ENCODE measurements around the gene DRP2.

Gene DRP2

GRCh38 chrX:101195442-101196173 is 24.0 kb upstream of the DRP2 start:
- no peak overlapping the region for H3K27ac ChIP-seq
- no peak for TF ChIP-seq CTCF (conservative IDR thresholded peaks at IDR 0.05)

- TF ChIP-seq CTCF (conservative IDR thresholded peaks at IDR 0.05) = no peak
- no peak overlapping the region for H3K27ac ChIP-seq
Measured at GRCh38 chrX:101203761-101204351, 15.7 kb upstream of the DRP2 start.

- TF ChIP-seq CTCF (conservative IDR thresholded peaks at IDR 0.05) = peak; percentile 29
Measured at GRCh38 chrX:101206471-101206870, 13.1 kb upstream of the DRP2 start.

GRCh38 chrX:101208152-101208905 is 11.3 kb upstream of the DRP2 start:
- TF ChIP-seq CTCF (conservative IDR thresholded peaks at IDR 0.05) = no peak
- no peak overlapping the region for H3K27ac ChIP-seq

More at GRCh38 chrX:101206471-101206870, 13.1 kb upstream of the DRP2 start:
- no peak overlapping the region for H3K27ac ChIP-seq

- H3K27ac ChIP-seq = no peak overlapping the region
- no peak for TF ChIP-seq CTCF (conservative IDR thresholded peaks at IDR 0.05)
Measured at GRCh38 chrX:101210630-101211029, 9.0 kb upstream of the DRP2 start.

GRCh38 chrX:101217689-101218088 is 1.9 kb upstream of the DRP2 start:
- TF ChIP-seq CTCF (conservative IDR thresholded peaks at IDR 0.05) = no peak
- H3K27ac ChIP-seq = no peak overlapping the region

- H3K27ac ChIP-seq = no peak overlapping the region
Measured at GRCh38 chrX:101219864-101220346, 319 bp downstream of the DRP2 start.

More at GRCh38 chrX:101219864-101220346, 319 bp downstream of the DRP2 start:
- TF ChIP-seq CTCF (conservative IDR thresholded peaks at IDR 0.05) = no peak

Data from VCaP (cell line).